AG09319 (cell line): ENCODE results near the gene CMYA5.

Source experiments
- DNase-seq: peaks from one replicate; pipeline ENCODE4 v3.0.0-alpha.2; 2010; ENCODE audit warnings: low read depth; ENCODE audit errors: extremely low read depth
- TF ChIP-seq, protein P1 (sequence below): IDR thresholded peaks from 2 replicates; pipeline ENCODE4 v1.5.1; 2011; ENCODE audit warnings: low read depth, mild to moderate bottlenecking, inconsistent platforms, low read length, moderate library complexity

Gene CMYA5

DNA sequence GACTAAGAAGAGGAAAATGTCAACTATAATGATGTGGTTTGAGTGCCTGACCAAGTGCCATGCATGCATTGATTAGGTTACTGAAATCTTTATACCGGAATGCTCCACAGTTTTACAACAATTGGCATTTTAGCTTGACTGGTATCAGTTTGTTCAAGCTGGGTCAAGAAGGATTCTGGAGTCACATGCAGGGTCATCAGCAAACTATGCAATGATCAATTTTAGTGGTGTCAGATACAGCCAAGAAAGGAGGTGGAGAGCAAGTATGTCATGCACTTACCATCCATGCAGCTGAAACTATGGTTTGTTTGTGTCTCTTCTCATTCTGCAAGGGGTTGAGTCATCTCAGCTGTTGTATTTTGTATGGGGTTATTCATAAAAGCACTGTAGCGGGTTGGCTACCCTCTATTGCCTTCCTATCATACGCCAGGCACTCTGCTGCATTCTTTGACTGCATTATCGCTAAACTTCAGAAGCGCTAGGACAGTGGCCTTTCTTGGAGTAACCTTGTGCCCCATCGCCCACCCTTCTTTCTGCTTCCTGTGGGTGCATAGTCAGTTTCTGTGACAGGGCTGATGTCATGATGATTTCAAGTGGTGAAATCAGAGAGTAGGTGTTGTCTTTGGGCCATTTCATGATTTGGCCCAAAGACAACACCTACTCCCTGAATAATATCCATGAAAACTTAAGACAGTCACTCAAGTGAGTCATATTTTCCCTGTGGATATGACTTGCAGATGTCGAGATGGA, 156.0 kb downstream of the CMYA5 start:
- DNase-seq, result peak; percentile 73
- TF ChIP-seq, protein P1, sequence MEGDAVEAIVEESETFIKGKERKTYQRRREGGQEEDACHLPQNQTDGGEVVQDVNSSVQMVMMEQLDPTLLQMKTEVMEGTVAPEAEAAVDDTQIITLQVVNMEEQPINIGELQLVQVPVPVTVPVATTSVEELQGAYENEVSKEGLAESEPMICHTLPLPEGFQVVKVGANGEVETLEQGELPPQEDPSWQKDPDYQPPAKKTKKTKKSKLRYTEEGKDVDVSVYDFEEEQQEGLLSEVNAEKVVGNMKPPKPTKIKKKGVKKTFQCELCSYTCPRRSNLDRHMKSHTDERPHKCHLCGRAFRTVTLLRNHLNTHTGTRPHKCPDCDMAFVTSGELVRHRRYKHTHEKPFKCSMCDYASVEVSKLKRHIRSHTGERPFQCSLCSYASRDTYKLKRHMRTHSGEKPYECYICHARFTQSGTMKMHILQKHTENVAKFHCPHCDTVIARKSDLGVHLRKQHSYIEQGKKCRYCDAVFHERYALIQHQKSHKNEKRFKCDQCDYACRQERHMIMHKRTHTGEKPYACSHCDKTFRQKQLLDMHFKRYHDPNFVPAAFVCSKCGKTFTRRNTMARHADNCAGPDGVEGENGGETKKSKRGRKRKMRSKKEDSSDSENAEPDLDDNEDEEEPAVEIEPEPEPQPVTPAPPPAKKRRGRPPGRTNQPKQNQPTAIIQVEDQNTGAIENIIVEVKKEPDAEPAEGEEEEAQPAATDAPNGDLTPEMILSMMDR, result no peak

DNA sequence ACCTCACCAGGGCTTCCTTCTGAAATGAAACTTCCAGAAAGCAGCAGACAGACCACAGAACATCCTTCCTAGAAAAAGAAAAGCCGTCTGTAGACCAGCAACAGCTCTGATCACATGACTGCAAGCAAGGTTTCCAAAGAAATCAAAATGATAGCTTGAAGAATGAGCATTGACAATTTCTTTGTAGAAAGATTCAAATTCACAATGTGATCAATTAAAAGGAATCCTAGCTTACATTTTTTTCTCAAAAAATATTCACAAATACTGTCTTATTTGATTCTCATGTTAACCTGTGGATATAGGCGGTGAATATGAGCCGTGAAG, 156.5 kb downstream of the CMYA5 start:
- TF ChIP-seq, protein P1, result no peak
- DNase-seq, result peak; percentile 82

DNA sequence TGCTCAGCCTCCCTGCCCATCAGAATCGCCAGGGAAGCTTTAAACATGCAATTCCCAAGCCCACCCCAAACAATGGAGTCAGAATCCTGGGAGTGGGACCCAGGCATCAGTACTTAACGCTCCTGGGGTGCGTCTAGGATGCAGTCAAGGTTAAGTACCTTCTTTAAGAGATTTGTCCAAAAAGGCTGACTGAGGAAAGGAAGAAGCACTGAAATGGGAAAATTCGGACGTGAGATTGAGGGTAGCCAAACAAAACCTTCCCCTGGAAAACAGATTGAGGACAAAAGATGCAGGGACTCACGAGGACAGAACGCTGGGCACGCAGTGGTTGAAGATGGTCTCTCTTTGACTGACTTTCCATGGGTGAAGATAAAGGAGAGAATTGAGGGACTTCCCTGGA, 157.9 kb downstream of the CMYA5 start:
- TF ChIP-seq, protein P1, result no peak
- DNase-seq, result no peak

DNA sequence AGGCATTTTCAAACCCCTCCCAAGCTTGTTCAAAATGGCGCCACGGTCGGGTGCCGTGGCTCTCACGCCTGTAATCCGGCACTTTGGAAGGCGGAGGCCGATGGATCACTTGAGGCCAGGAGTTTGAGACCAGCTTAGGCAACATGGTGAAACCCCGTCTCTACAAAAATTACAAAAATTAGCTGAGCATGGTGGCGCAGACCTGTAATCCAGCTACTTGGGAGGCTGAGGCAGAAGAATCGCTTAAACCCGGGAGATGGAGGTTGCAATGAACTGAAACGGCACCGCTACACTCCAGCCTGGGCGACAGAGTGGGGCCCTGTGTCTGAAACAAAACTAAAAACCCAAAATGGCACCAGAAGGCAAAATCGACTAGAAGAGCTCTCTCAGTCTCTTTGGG, 159.4 kb downstream of the CMYA5 start:
- DNase-seq, result no peak
- TF ChIP-seq, protein P1, result no peak
